Melanocyte of skin (primary cell): ENCODE measurements around the gene IGFBP2. TPM values are rescaled to one million over a fixed set of nuclear protein-coding genes. Genes with fewer than 3 reads are reported as not detected.

Experiments used
- total RNA-seq, 2 donors: library from RNA; depleted of rRNA; stranded (reverse); fragments of >200 nt; gene quantifications; 2 replicates each; pipeline ENCODE4 v1.2.3, GENCODE V29; 2012

Gene IGFBP2, protein sequence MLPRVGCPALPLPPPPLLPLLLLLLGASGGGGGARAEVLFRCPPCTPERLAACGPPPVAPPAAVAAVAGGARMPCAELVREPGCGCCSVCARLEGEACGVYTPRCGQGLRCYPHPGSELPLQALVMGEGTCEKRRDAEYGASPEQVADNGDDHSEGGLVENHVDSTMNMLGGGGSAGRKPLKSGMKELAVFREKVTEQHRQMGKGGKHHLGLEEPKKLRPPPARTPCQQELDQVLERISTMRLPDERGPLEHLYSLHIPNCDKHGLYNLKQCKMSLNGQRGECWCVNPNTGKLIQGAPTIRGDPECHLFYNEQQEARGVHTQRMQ
- under 1 TPM; 0.67 to 0.69 TPM for total RNA-seq

DNA sequence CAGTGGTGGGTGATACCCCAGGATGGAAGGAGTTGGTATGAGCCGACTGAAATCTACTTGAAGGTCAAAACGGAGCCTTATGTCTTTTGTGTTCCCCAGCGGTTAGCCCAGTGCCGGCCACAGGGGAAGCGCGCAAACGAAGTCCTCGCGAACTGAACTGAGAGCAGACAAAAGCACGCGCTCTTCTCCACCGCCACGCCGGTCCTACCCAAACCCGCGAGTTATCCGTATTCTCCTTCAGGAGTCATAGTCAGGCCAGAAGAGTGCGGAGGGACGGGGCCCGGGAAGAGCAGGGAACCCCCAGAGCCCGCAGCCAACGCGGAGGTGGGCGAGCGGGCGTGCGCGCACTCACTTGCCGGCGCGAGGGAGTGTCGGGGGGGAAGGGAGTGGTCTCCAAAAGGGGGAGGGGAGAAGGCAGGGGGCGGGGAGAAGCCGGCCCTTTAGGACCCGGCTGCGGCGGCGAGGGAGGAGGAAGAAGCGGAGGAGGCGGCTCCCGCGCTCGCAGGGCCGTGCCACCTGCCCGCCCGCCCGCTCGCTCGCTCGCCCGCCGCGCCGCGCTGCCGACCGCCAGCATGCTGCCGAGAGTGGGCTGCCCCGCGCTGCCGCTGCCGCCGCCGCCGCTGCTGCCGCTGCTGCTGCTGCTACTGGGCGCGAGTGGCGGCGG, at the start of gene IGFBP2:
Gene IGFBP2 (plus strand): TSS at position 469 of the 664 bp plus-strand sequence. CDS start 104 bp downstream, at position 573.

DNA sequence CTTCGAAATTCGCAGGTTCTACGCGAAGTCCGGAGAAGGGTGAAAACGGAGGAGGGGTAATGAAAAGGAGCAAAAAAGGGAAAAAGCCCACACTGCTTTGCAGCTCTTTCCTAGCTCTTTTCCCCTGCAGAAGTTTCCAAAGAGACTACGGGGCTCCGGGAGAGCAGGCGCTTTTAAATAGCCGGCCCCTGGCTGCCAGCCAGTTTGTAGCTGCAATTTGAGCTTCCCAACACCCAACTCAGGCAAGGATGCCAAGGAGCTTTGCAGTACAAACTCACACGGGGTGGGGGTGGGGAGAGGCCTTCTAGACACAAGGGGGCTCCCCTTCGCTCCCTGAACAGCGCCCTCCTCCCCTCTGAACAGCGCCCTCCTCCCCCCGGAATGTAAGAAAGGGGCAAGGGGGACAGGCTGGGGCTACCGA, 62.2 kb downstream of the IGFBP2 start, which contains the start of gene IGFBP5:
Gene IGFBP5 (minus strand): TSS at position 149 of the 421 bp plus-strand sequence. CDS start 774 bp downstream, outside the sequence.

Other genes with a start within 250 kb of the IGFBP2 start
- gene SMARCAL1, start 220.9 kb upstream of the IGFBP2 start, total RNA-seq, result 10 to 100 TPM; 14.0 to 17.2 TPM
- gene RPL37A, start 134.6 kb upstream of the IGFBP2 start, total RNA-seq, result 100 to 1,000 TPM; 601 to 699 TPM
- gene IGFBP5, start 62.1 kb downstream of the IGFBP2 start, total RNA-seq, result 1 to 10 TPM; 1.4 to 3.3 TPM
- not detected for gene TNP1, start 226.6 kb downstream of the IGFBP2 start, total RNA-seq